D721Med (cell line): ENCODE measurements around the gene SLC6A16.
"Not testable (repeated sequence)": the region's sequence is repeated elsewhere in the genome, so short reads cannot be mapped to it uniquely, and the experiment has no call there.

ENCODE experiments used
- DNase-seq: peaks from one replicate; pipeline ENCODE4 v3.0.0; 2011; ENCODE audit warnings: low spot score; ENCODE audit not compliant: insufficient read length
- FAIRE-seq: peaks from 2 replicates; lab custom pipeline; 2011; peaks lifted over from hg19 to GRCh38; lab: Jason Lieb, UNC
- TF ChIP-seq, protein P1 (sequence below): IDR thresholded peaks from 2 replicates; pipeline ENCODE4 v1.5.1; 2012; ENCODE audit warnings: mild to moderate bottlenecking, control low read depth; ENCODE audit not compliant: insufficient read depth; ENCODE audit errors: missing control alignments

SLC6A16 gene

DNA sequence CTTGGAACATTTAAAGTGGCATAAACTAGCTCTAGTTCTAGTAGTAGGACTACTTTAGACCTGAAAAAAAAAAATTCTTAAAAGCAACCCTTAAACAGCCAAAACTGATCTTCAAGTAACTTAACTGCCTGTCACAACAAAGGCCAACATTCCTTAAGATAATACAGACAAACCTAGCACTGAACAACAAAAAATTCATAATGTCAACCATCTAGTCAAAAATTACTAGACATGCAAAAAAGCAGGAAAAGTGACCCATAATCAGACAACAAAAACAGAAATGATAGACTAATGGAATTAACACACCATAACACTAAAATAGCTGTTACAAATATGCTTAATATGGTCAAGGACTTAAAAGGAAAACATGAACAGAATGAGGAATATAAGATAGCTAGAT, 6.7 kb downstream of the SLC6A16 start:
- FAIRE-seq, result no peak
- DNase-seq, result no peak
- TF ChIP-seq, protein P1, sequence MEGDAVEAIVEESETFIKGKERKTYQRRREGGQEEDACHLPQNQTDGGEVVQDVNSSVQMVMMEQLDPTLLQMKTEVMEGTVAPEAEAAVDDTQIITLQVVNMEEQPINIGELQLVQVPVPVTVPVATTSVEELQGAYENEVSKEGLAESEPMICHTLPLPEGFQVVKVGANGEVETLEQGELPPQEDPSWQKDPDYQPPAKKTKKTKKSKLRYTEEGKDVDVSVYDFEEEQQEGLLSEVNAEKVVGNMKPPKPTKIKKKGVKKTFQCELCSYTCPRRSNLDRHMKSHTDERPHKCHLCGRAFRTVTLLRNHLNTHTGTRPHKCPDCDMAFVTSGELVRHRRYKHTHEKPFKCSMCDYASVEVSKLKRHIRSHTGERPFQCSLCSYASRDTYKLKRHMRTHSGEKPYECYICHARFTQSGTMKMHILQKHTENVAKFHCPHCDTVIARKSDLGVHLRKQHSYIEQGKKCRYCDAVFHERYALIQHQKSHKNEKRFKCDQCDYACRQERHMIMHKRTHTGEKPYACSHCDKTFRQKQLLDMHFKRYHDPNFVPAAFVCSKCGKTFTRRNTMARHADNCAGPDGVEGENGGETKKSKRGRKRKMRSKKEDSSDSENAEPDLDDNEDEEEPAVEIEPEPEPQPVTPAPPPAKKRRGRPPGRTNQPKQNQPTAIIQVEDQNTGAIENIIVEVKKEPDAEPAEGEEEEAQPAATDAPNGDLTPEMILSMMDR, result no peak

GRCh38 chr19:49316284-49316683, 8.7 kb downstream of the SLC6A16 start:
- TF ChIP-seq, protein P1, result no peak
- DNase-seq, result no peak
- FAIRE-seq, result no peak

GRCh38 chr19:49315111-49315510, 9.9 kb downstream of the SLC6A16 start:
- no peak for DNase-seq
- no peak for FAIRE-seq
- TF ChIP-seq, protein P1, result no peak

- TF ChIP-seq, protein P1, result no peak
- FAIRE-seq (no peak), DNase-seq (no peak)
Measured at GRCh38 chr19:49309087-49309486, 15.9 kb downstream of the SLC6A16 start.

DNA sequence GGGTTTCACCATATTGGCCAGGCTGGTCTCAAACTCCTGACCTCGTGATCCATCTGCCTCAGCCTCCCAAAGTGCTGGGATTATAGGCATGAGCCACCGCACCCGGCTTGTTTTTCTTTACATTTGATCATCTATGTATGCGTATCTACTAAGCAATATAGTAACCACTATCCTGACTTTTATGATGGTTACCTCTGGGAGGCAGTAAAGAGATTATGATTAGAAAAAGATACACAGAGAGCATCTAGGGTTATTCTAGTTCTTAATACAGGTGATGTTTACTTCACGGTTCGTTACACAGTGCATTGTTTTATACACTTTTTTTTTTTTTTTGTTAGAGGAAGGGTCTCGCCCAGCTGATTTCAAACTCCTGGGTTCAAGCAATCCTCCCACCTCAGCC, 18.3 kb downstream of the SLC6A16 start:
- not testable (repeated sequence) for FAIRE-seq, DNase-seq

DNA sequence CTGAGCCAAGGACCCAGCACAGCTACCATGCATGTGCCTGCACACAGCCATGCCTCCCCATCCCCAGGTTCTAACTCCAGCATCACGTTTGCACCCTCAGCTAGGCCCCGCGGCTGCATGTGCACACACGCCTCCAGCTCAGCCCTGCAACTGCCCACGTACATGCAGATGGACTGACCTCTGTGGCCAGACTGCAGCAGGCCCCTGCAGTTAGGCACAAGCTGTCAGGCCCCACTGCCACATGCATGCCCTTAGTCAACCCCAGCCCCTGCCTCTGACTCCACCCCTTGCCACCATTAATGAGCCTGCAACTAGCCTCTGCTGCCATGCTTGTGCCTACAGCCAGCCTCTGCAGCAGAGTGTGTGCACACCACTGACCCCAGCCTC, 23.1 kb downstream of the SLC6A16 start:
- TF ChIP-seq, protein P1, result no peak
- no peak for FAIRE-seq

GRCh38 chr19:49301165-49301865, 23.7 kb downstream of the SLC6A16 start:
- no peak for FAIRE-seq
- peak; percentile 74 for DNase-seq
- TF ChIP-seq, protein P1, result peak; percentile 73

More for the DNA sequence above, 23.1 kb downstream of the SLC6A16 start:
- no peak for DNase-seq

DNA sequence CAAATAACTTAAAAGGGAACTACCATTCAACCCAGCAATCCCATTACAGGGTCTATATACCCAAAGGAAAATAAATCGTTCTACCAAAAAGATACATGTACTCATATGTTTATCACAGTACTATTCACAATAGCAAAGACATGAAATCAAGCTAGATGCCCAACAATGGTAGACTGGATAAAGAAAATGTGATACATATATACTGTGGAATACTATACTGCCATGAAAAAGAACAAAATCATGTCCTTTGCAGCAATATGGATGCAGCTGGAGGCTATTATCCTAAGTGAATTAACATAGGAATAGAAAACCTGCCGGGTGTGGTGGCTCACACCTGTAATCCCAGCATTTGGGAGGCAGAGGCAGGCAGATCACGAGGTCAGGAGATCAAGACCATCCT, 26.3 kb downstream of the SLC6A16 start:
- not testable (repeated sequence) for FAIRE-seq, DNase-seq
